CD4-positive, alpha-beta T cell treated with Interleukin-15 for 1 hour (primary cell): ENCODE results near the gene APBA2.

Source experiments
- DNase-seq: peaks from one replicate; pipeline ENCODE4 v3.0.0-alpha.2; 2020

APBA2 gene

DNA sequence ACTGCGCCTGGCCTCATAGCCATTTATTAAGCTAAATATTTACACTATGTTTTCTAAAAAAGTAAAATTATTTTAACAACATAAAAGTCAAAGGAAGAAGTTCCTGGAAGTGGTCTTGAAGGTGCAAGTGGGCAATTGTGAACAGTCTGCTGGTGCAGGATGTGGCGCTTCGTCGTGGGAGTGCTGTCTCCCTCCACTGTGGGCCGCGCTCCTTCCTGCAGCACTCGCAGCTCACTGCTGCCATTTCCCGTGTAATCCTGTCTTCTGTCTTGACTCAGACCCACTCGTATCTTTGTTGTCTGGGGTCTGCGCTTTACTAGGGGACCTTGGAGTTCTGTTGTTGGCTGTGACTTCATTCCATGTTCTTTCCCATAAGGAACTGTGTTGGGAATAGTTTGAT, 56.3 kb downstream of the APBA2 start:
- peak; percentile 49 for DNase-seq

DNA sequence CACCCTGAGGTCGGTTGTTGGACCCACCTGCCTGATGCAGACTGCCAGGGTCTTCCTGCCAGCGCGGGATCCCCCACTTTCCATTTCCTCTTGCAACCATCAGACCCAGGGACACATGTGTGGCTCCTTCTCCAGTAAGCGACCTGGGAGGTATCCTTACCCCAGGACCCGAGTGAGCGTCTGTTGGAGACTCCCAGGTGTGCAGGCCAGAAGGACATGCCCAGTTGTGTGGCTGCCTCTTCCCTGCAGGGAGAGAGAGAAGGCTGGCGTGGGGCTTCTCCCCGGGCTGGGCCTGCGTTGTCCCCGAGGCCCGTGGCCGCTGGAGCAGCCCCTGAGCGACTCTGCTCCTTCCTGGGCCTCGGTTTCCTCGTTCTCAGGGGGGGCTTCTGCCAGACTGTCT, 56.8 kb downstream of the APBA2 start:
- DNase-seq = no peak

DNA sequence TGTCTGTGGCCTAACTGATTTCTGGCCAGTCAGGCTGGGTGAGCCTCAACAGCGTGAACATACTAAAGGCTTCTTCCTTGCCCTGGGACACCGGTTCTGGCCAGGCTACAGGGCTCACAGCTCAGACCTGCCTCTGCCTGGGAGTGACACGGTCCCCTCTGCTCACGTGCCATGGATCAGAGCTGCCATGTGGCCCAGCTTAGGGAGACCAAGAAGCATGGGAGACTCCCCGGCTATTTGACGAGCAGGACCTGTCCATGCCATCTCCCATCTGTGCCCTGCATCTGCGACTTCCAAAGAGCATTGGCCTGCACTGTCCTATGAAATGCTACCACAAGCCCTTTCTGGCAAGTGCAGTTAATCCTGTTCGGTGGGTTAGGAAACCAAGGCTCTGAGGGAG, 57.4 kb downstream of the APBA2 start:
- DNase-seq = no peak

DNA sequence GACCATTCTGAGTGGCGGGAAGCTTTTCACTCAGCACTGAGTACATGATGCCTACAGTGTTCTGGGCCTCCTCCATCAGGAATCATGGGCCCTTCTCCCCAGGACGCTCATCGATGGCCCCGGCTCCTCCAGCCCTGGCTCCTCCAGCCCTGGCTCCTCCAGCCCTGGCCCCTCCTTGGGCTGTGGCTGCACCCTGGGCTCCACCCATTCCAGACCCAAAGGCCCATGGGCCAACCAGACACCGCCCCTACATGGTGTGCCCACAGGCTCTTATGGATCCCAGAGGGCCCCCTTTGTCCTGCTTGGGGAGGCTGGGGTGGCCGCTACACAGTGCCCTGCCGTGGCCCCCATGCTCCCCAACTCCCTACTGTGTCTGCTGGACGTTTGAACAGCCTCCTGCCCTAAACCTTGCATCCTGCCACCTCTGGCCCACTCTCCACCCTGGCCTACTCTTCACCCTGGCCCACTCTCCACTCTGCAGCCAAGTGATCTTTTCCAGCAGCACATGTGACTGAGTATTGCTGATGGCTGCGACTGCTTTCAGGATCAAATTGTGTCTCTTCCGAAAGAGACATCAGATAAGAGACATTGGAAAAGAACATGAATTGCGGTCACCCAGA, 57.9 kb downstream of the APBA2 start:
- no peak for DNase-seq

DNA sequence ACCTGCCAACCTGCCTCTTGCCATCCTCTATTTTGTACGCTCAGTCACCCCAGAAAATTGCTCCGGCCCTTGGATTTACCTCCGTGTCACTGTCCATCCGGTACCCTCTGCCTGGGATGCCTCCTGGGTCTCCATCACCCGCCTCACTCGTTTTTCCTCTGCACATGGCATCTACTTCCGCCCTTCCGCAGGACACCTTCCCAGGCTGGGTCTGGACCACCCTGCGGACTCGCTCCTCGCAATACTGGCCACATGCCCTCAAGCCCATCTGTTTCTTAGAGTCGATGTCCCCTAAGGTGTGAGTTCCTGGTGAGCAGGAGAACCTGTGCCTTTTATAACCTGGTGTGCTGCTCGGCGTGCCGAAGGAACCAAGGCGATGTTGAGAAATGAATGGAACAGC, 58.5 kb downstream of the APBA2 start:
- no peak for DNase-seq

DNA sequence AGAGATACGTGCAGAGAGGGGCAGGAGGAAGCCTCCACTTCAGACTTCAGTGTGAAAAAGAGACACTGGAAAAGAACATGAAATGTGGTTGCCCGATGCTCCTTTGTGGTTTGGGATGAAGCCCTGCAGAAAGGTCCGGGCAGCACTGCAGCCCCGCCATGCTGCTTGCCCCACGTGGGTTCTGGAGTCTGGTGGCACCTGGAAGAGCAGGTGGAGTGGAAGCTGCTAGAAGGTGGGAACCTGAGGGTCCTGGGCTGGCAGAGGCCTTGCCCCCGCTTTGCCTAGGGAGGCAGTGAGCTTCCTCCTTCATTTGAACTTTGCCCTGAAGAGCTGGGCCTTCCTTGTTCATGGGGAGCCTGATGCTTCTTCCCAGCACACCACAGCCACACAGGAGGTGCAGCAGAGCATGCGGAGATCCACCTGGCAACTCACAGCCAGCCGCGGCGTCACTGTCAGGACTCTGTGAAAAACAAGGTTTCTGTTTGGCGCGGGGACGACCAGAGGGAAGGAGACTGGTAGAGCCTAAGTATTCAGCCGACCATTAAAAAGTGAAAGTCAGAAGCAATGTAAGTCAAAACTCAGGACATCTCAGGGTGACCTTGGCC, 59.0 kb downstream of the APBA2 start:
- DNase-seq = no peak

DNA sequence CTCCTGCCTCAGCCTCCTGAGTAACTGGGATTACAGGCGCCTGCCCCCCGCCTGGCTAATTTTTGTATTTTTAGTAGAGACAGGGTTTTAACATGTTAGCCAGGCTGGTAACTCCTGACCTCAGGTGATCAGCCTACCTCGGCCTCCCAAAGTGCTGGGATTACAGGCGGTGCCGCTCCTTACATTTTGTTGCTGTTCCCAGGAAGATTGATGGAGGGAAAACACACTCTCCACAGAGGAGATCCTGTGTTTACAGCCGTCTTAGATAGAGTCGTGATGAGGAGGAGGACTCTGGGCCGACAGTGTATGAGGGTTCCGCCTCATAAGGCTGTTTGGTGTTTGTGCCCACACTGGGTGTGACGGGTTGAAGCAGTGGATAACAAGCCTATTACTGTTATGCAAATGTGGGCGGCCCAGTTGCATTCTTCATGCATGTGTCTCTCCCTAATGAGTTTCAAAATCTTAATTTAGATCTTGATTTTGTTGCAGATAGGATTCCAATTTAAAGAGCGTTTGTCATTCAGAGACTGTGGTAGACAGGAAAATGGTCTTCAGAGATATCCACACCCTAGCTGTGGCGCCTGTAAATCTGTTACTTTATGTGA, 60.0 kb downstream of the APBA2 start:
- DNase-seq = no peak

DNA sequence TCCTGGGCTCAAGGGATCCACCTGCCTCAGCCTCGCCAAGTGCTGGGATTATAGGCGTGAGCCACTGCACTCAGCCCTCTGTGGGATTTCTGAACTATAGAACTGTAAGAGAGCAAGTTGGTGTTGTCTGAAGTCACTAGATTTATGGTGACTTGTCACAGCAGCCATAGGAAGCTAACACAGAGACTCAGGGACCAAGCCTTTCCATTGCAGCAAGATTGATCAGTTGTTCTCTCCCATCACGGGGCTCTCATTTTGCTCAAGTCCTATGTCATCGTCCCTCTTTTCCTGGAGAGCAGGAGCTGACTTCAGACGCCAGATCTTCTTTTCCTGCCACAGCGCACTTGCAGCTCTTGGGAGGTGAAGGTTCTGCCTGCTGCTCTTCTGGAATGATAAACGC, 61.0 kb downstream of the APBA2 start:
- DNase-seq = no peak

DNA sequence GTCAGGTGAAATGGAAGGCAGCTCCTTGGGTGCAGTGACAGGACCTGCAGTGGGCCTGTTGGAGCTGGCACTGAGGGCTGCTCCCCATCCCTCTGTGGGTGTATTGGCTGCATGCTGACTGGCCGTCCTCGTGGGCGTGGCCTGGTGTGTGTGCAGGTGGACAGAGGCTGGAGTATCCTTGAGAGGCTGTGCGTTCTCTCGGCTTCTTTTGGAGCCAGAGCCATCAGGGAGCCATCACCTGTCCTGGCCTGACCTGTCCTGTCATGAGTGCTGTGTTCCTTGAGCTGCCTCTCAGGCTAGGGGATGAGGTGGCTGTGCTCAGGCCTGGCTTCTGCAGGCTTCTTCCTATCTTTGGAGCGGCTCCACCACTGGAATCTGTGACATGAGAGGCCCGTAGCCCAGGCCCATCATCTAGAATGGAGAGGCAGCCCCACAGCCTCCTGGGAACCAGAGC, 61.5 kb downstream of the APBA2 start:
- no peak for DNase-seq

DNA sequence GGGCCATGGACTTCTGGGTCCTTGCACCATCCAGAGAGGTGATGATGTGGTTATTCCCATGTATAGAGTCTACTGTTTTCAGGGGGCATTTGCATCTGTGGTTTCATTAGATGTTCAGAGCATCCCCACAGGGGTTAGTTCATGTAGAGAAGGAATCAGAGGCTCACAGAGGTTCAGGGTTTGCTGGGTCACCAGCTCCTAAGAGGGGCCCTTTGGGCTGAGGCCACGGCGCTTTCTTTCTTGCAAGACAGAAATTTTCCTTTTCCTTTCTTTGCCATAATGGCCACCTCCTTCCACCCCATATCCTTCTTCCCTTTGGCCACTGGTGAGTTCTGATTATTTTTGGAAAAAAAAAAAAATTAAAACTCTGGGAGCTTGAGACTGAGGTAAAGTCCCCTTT, 62.3 kb downstream of the APBA2 start:
- no peak for DNase-seq

DNA sequence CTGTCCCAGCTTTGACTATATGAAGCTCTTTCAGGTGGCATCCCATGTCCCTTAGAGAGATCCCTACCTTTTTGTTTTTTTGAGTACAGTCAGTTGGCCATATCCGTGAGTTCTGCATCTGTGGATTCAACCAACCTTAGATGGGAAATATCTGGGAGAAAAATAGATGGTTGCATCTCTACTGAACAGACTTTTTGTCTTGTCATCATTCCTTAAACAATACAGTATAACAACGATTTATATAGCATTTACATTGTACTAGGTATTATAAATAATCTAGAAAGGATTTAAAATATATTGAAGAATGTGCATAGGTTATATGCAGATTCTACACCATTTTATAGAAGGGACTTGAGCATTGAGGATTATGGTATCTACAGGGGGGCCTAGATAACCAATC, 65.1 kb downstream of the APBA2 start:
- no peak for DNase-seq

DNA sequence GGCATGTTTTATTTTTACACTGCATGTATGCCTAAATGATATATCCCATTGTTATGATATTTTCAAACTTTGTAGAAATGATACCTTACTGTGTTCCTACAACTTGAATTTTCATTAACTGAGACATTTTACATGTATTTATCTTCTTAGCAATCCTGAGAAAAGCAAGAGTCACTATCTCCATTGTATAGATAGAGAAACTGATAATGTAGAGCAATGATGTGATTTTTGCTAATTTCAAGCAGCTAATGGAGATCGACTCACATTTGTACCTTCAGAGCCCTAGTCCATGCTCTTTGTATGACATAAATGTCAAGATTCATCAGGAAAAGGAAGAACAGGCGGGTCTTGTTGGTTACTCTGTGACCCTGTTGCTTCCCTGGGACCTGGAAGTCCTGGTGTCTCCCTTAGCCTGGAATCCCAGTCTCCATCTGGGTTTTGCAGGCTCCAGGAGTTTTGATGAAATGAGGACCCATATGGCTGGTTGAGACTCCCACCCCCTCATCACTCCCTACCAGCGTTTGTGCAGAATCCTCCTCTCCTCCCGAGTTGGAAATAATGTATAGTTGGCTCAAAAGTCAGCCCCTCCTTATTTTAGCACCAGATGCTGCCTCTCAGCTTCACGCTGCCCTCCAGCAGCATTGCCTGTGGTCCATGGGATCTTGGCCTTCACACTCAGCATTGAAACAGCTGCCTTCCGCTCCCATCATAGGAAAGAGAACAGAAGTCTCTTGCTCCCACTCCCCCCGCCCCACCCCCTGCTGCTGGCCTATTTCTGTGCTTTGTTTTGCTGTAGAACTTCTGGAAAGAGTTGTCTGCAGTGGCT, 67.1 kb downstream of the APBA2 start:
- DNase-seq = no peak

DNA sequence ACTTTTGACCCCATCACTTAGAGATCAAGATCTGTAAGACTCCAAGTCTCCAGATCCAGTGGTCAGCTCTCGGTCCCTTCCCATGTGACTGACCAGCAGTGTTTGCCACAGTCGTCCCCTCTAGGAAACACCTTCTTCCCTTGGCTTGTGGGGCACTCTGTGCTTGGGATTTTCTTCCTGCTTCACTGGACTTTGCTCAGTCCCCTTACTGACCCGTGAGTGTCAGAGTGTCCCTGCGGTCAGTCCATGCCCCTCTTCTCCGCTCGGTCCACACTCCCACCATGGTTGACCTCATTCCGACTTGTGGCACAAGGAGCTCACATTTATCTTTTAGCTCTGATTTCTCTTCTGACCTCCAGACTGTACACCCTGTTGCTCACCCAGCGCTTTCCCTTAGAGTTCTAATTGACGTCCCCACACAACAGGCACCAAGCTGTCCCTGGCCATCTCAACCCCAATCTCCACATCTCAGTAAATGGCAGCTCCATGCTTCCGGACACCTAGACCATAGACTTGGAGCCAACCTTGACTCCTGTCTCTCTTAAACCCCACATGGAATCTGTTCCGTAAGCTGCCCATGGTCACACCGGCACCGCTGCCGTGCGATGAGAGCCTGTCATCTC, 67.9 kb downstream of the APBA2 start:
- DNase-seq = no peak

DNA sequence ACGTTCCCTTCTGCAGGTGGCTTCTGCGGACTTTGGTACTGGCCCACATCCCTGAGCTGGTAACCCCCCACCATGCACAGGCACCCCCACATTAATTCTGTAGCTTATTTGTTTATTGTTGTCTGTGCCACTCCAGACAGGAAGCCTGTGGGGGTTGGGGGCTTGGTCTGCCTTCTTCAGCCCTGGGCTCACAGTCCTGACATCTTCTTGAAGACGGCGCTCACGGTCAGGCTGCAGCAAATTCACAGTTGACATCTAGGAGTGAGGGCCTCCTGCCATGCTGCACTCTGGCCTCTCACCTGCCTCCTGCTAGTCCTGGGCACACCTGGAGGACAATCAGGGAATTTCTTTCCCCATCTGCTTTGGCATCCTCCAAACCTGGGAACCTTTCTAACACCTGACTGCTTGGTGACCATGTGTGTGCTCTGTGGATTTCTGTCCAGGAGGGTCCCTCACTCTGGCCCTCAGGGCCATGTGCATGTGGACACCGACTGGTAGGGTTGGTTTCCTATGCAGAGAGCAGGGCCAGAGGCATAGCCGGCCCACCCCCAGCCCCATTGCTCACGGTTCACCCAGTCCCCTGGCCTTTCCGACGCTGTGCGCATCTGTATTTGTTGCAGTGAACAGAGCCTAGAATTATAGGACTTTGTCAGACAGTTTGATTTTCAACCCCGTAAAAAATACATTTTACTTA, 68.8 kb downstream of the APBA2 start:
- no peak for DNase-seq

DNA sequence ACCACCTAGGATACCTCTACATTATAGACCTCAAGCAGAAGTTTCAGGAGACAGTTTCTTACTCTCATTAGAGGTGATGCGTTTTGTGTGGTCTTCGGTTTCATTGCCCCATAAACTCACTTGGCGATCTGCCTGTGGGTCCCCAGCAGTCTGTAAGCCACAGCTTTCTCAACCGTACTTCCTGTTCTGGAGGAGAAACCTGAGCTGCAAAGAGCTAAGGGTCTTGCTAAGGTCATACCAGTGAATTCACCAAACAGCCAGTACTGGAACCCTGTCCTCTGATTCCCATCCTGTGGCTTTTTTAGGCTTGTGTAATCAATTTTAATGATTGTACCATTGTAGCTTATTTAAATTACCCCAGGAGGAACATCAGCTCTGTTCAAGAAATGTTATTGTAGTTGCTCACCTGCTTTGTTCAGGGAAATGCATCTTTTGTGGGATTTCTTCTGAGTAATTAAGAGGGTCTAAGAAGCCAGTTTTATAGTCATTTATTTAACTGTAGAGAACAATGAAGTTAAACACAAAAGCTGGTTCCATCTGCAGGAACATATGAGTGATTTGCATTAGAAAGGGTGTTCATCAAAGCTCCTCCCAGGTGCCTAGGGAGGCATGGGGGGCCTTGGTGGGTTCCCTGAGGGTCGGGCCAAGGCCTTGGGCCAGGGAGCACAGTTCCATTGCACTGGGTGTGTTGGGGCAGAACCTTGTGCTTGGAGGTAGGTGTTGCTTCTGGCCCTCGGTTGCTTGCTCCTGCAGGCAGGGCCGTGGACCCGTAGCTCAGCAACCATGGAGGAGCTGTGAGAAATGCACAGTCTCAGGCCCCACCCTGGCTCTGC, 69.6 kb downstream of the APBA2 start:
- peak; percentile 27 for DNase-seq

DNA sequence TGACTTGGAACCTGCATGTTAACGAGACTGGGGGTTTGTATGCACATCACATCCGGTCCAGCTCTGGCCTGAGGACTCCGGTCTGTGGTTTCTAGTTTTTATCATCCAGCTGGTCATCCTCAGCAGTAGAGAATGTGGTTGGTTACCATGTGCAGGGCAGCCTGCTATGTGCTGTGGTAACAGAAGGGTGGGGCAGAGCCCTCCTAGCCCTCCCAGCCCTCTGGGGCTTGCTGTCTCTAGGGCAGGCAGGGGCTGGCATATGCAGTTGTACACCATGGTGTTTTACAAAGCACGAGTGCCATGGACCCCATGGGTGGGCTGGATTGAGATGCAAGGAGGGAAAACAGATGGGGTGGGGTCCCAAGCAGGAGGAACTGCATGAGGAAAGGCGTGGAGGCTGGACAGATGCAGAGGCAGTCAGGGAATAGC, 70.2 kb downstream of the APBA2 start:
- DNase-seq = no peak

DNA sequence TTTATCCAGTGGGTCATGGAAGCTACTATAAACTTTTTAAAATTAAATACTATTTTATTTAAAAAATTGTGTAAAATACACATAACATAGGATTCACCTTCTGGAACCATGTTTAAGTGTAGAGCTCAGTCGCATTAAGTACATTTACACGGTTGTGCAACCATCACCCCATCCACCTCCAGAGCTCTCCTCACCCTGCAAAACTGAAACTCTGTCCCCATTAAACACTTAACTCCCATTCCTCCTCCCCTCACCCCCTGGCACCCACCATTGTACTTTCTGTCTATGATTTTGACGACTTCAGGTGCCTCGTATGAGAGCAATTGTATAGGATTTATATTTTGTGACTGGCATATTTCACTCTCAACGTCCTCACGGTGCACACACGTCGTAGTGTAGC, 70.7 kb downstream of the APBA2 start:
- no peak for DNase-seq

DNA sequence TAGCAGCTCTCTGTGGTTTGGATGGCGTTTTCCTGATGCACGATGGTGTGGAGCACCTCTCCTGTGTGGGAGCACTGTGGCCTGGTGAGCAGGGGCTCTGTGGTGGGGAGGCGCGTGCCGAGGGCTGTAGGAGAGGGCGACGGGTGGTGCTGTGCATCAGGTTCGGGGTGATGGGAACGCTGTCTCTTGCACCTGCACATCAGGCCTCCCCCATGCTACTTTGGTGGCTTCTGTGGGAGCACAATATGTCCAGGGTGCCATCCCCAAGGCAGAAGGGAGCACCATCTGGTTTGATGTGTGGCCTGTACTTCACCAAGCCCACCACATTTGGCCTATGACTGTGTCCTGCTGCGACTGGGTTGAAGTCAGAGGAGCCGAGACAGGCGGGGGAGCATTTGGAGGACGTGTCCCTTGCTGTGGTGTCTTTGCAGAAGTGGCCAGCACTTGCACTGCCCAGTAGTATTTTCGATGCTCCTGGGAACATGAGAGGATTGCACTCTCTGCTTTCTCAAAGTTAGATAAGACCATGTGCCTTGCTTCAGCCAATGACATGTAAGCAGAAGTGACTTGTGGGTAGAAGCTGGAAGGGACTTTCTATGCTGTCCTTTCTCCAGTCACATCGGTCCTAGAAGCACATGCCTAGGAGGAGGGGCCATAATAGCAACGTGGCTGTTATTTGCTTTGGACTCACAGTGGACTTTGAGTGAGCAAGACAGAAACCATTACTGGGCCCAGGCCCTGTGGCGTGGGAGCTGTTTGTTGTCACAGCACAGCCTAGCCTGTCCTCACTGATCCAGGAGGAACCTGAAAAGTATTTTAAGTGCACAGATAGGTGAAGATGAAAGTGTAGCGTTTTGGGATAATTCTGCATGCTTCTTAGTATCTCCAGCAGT, 72.1 kb downstream of the APBA2 start:
- DNase-seq = no peak

DNA sequence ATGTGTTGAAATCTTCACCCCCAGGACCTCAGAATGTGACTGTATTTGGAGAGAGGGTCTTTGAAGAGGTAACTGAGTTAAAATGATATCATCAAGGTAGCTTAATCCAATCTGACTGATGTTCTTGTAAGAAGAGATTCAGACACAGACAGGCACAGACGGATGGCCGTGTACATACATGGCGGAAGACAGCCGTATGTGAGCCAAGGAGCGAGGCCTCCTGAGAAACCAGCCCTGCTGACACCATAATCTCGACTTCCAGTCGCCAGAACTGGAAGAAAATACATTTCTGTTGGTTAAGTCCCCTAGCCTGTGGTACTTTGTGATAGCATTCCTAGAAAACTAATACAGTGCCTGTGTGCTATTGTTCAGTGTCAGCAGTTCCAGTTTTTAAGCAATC, 73.6 kb downstream of the APBA2 start:
- no peak for DNase-seq

DNA sequence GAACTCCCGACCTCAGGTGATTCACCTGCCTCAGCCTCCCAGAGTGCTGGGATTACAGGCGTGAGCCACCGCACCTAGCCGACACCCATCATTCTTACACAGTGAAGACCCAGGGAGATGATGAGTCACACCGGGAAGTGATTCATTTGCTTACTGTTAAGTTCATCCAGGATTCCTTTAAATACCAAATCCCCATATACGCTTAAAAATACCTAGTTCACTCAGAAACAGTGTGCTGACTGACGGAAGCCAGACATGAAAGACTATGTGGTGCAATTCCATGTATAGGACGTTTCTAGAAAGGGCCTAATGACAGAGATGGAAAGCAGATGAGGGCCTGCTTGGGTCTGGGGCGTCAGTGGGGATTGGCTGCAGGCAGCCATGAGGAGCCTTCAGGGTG, 75.2 kb downstream of the APBA2 start:
- DNase-seq = no peak

DNA sequence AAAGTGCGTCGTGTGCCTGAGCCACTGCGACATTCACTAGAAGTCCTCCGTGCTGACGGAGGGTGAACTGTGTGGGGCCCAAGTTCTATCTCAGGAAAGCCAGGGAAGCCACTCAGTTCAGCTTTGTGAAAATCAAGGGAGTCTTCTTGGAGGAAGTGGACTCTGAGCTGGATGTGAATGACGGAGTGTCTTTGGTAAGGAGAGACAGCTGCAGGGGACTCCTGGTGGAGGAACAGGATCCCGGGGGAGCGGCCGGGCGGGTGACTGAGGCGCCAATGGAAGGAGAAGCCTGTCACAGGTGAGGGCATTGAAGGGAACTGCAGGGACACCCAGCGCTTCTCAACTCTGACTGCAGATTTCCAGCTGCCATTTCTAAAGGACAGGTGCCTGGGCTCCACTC, 75.6 kb downstream of the APBA2 start:
- DNase-seq = no peak
